Stimulated activated CD8-positive, alpha-beta memory T cell treated with anti-CD3 and anti-CD28 coated beads, Interleukin-2, amount 100 ng/mL, for 48 hours (primary cell): ENCODE measurements around the gene SSR1.
"Not testable (repeated sequence)": the region's sequence is repeated elsewhere in the genome, so short reads cannot be mapped to it uniquely, and the experiment has no call there.

Experiments used
- DNase-seq, 2 donors: peaks; one replicate each; pipeline ENCODE4 v3.0.0-alpha.2; 2020; ENCODE audit warnings: low read depth in 2 of 2

The SSR1 gene

DNA sequence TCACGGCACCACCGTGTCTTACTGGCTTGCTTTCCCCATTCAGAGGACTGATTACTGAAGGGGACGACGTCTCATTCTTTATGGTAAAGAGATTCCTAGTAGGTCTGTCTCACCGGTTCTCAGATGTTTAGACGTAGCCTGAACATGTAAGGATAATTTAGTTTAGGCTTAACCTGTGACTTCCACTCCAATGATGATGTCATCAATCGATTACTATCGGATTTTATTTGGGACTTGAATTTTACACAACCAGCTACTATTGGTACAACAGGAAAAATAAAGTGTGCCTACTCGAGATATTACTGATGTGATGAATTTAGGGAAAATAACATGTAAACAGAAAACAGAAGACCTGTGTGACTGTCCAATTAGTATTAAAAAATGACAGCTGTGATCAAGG lies 4.5 kb upstream of the SSR1 start:
- DNase-seq: no peak

DNA sequence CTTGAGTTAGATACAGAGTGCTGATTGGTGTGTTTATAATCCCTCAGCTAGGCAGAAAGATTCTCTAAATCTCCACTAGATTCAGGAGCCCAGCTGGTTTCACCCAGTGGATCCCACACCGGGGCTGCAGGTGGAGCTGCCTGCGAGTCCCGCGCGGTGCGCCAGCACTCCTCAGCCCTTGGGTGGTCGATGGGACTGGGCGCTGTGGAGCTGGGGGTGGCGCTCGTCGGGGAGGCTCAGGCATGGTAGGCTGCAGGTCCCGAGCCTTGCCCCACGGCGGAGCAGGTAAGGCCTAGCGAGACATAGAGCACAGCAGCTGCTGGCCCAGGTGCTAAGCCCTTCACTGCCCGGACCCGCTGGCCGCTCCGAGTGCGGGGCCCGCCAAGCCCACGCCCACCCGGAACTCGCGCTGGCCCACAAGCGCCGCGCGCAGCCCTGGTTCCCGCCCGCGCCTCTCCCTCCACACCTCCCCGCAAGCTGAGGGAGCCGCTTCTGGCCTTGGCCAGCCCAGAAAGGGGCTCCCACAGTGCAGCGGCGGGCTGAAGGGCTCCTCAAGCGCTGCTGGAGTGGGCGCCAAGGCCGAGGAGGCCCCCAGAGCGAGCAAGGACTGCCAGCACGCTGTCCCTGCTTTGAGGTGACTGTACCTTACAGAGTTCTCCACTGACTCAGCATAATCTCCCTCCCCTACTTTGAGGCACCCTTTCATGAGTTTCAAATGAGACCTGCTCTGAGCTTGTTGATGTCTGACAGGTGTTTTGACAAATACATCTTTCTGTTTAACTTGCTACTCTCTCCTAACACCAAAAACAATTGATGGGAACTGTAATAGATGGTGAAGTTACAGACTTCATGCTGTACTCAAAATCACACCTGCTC lies 3.9 kb upstream of the SSR1 start:
- no peak for DNase-seq

GRCh38 chr6:7315948-7316365 lies 3.0 kb upstream of the SSR1 start:
- DNase-seq: no peak

DNA sequence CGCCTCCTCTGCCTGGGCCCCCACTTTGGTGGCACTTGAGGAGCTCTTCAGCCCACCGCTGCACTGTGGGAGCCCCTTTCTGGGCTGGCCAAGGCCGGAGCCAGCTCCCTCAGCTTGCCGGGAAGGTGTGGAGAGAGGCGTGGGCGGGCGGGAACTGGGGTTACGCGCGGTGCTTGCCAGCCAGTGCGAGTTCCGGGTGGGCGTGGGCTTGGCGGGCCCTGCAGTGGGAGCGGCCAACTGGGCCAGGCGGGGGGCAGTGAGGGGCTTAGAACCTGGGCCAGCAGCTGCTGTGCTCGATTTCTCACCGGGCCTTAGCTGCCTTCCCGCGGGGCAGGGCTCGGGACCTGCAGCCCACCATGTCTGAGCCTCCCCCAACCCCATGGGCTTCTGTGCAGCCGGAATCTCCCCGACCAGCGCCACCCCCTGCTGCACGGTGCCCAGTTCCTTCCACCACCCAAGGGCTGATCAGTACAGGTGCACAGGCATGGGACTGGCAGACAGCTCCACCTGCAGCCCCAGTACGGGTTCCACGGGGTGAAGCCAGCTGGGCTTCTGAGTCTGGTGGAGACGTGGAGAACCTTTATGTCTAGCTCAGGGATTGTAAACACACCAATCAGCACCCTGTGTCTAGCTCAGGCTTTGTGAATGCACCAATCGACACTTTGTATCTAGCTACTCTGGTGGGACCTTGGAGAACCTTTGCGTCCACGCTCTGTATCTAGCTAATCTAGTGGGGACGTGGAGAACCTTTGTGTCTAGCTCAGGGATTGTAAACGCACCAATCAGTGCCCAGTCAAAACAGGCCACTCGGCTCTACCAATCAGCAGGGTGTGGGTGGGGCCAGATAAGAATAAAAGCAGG lies 2.3 kb upstream of the SSR1 start:
- DNase-seq: not testable (repeated sequence)

GRCh38 chr6:7314414-7314813 lies 1.4 kb upstream of the SSR1 start:
- DNase-seq: no peak

- DNase-seq: no peak
Measured at GRCh38 chr6:7313505-7314165, 636 bp upstream of the SSR1 start.

- no peak for DNase-seq
Measured at GRCh38 chr6:7311917-7312615, 933 bp downstream of the SSR1 start.

DNA sequence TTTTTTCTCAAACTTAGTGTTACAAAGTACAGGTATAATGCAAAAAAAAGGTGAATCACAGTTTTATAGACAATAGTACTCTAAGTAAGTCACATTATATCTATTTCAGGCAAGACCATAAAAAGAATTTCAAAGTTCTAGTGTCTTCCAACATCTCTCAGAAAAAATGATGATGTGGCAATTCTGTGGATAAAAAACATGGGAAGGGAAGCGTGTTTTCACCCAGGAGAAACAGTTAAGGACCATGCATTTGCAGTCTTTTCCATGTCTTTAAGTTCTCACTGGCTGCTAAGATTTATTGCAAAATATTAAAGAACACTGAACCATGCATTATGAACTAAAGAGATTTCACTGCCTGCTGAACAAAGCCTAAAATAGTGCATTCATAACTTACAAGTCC lies 1.8 kb downstream of the SSR1 start:
- no peak for DNase-seq

- no peak for DNase-seq
Measured at GRCh38 chr6:7309050-7309449, 3.9 kb downstream of the SSR1 start.

- DNase-seq: no peak
Measured at GRCh38 chr6:7307533-7307932, 5.5 kb downstream of the SSR1 start.

GRCh38 chr6:7304821-7305220 lies 8.2 kb downstream of the SSR1 start:
- no peak for DNase-seq

DNA sequence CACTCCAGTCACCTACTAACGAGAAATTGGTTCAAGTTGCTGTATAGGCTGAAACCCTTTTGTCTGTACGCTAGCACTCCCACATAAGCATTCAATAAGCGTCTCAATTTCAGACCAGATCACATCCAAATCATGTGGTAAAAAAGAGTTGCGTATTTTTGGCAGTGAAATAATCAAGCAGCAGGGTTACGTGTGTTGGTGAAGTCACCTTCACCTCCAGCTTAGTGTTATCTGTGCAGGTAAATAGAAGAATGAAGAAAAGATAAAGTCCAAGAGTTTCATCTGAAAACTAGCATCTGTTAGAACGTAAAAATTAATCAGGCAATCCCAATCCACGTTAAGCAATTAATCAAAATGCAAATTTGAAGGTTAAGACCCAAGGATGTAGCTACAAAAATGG lies 11.3 kb downstream of the SSR1 start:
- no peak for DNase-seq

- no peak for DNase-seq
Measured at GRCh38 chr6:7300926-7301325, 12.1 kb downstream of the SSR1 start.

DNA sequence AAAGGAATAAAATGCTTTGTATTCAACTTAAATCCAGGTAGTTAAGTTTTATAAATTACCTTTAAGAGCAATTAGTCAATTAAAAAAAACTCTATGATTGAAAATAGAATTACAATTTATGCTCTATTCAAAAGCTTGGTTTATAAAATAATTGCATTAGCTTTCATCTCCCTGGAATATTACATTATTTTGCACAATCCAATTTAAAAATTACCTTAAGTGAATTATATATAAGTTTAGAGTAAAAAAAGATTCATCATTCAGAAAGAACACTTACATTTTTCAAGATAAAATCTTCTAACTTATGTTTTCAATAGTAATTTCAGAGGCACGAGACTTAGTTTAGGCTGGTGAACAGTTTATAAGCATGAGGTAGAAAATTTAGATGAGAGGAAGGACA lies 14.9 kb downstream of the SSR1 start:
- DNase-seq: no peak

DNA sequence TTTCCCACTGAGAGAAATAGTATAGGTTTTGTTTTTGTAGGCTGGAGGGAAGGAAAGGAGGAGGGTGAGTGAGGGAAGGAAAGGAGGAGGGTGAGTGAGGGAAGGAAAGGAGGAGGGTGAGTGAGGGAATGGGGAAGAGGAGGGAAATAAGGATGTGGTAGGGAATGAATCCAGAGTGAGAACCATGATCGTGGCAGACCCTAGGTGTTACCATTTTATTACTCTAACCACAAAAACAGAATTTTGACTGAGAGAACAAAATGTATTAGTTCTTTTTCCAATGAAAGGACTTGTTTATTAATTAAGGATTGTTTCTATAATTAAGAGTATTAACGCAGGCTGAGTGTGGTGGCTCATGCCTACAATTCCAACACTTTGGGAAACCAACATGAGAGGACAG lies 16.4 kb downstream of the SSR1 start:
- no peak for DNase-seq

DNA sequence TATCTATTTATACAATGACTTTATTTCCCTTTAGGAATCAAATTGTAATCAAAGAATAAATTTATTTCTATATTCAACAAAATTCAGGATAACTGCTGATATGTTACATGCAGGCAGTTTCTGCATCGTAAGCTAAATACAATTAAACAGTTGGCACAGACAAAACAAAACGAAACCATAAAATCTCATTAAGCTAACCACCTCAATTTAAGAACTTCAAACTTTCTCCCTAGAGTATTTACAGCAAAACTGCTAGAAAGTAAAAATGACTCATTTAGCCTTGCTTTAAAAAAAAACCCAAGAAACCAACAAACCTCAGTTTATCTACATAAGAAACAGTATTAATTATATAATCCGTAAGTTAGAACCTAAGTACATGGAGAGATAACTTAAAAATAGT lies 17.1 kb downstream of the SSR1 start:
- no peak for DNase-seq

- no peak for DNase-seq
Measured at GRCh38 chr6:7292596-7293255, 20.3 kb downstream of the SSR1 start.

DNA sequence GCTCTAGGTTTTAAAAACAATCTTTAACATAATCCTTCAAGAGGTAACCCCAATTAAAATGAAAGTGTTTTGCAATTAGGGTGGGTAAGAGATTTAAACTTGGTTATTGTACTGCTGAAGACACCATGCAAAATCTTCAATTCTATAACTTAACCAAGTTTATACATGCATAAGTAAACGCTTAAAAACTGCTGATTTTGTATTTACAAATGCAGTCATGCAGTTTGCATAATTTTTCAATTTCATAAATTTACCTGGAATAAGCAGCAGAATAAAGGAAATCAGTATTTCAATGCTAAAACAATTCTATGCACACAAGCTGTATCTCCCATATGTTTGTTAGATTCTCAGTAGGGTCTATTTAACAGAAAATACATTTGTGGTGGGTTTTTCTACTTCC lies 22.9 kb downstream of the SSR1 start:
- no peak for DNase-seq

- DNase-seq: no peak
Measured at GRCh38 chr6:7285416-7285815, 27.6 kb downstream of the SSR1 start.

- no peak for DNase-seq
Measured at GRCh38 chr6:7283676-7284075, 29.3 kb downstream of the SSR1 start.
